Measurements from ENCODE around the gene VEGFC.

VEGFC gene

GRCh38 chr4:176780995-176781738 is 11.6 kb downstream of the VEGFC start:
- no peak for DNase-seq (ENCODE audit: low read depth)
- TF ChIP-seq CTCF (conservative IDR thresholded peaks at IDR 0.05; ENCODE audit: low read depth, low read length), result no peak
- no peak overlapping the region for H3K4me3 ChIP-seq (ENCODE audit: low read length)

DNA sequence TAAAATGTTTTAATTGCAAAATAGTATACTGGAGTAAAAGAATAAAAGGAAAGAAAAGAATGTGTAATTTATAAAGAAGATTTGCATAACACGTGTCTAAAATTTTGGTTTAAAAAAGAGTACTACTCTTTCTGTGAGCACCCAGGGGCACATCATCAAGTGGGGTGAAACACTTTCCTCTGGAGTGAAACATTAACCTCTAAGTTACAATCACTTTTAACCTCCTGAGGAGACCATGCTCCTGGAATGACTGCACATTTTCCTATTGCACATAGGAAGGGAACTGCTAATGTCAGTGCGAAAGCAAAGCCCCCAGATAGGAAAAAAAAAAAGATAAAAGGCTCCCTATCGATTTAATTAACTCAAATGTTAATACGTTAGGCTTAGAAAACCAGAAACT is 13.3 kb downstream of the VEGFC start:
- H3K4me3 ChIP-seq (ENCODE audit: low read length), result no peak overlapping the region
- TF ChIP-seq CTCF (conservative IDR thresholded peaks at IDR 0.05; ENCODE audit: low read depth, low read length), result no peak
- DNase-seq (ENCODE audit: low read depth), result no peak

- H3K4me3 ChIP-seq (ENCODE audit: low read length), result no peak overlapping the region
- no peak for TF ChIP-seq CTCF (conservative IDR thresholded peaks at IDR 0.05; ENCODE audit: low read depth, low read length)
- DNase-seq (ENCODE audit: low read depth), result peak; percentile 67
Measured at GRCh38 chr4:176778491-176778890, 14.2 kb downstream of the VEGFC start.

GRCh38 chr4:176778063-176778462 is 14.7 kb downstream of the VEGFC start:
- H3K4me3 ChIP-seq (ENCODE audit: low read length), result no peak overlapping the region
- TF ChIP-seq CTCF (conservative IDR thresholded peaks at IDR 0.05; ENCODE audit: low read depth, low read length), result no peak
- peak; percentile 63 for DNase-seq (ENCODE audit: low read depth)

DNA sequence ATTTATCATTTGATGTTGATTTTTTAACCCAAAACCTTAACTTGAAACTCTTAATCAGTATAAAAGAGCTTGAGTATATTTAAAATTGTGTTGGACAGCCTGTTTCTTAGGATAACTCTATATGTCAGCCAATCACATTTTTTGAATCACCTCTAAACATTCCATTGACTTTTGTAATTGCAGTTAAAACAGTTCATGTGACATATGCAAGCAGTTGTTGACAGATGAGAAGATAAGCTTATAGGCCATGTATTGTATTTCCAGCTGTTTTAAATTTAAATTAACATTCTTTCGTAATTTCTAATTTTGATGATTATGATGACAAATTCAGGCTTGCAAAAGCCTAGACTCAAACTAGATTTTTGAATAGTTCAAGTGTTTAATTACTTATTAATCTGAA is 17.4 kb downstream of the VEGFC start:
- TF ChIP-seq CTCF (conservative IDR thresholded peaks at IDR 0.05; ENCODE audit: low read depth, low read length), result no peak
- H3K4me3 ChIP-seq (ENCODE audit: low read length), result no peak overlapping the region
- no peak for DNase-seq (ENCODE audit: low read depth)

GRCh38 chr4:176774852-176775251 is 17.9 kb downstream of the VEGFC start:
- DNase-seq (ENCODE audit: low read depth), result no peak
- TF ChIP-seq CTCF (conservative IDR thresholded peaks at IDR 0.05; ENCODE audit: low read depth, low read length), result no peak
- H3K4me3 ChIP-seq (ENCODE audit: low read length), result no peak overlapping the region

GRCh38 chr4:176769514-176769913 is 23.2 kb downstream of the VEGFC start:
- DNase-seq (ENCODE audit: low read depth), result peak; percentile 86
- no peak for TF ChIP-seq CTCF (conservative IDR thresholded peaks at IDR 0.05; ENCODE audit: low read depth, low read length)
- H3K4me3 ChIP-seq (ENCODE audit: low read length), result no peak overlapping the region

Measured in retinal pigment epithelial cell (primary cell).